Measurements from ENCODE around the gene CTDSPL.

DNA sequence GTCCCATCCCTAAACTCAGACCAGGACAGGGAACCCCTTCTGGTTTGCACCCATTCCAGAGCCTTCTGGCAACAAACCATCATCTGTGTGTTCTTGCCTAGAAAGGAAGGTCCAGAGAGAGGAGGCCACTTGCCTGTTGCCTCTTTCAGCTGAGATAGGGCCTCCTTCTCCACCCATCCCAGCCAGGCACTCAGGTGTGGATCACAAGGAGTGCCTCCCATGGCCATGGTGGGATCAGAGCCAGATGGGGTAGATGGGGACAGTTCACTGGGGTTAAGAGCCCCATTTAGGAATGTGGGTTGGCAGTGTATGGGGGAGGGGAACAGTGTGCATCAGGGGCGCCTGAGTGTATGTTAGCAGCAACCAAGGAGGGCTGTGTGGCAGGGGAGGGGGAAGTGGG is 8.9 kb upstream of the CTDSPL start:
- no peak for TF ChIP-seq USF2 (IDR thresholded peaks at IDR 0.05; ENCODE audit: borderline replicate concordance, low read depth, low read length)
- no peak for TF ChIP-seq CTCF (IDR thresholded peaks at IDR 0.05)
- TF ChIP-seq CHD2 (IDR thresholded peaks at IDR 0.05; ENCODE audit: low read length, partially characterized antibody) = no peak
- no peak for TF ChIP-seq GABPA (IDR thresholded peaks at IDR 0.05; ENCODE audit: low read depth)
- TF ChIP-seq SIN3A (IDR thresholded peaks at IDR 0.05; ENCODE audit: borderline replicate concordance, low read depth, low read length) = no peak
- TF ChIP-seq TAF1 (IDR thresholded peaks at IDR 0.05; ENCODE audit: borderline replicate concordance, low read depth, low read length) = no peak
- no peak for TF ChIP-seq POLR2AphosphoS5 (IDR thresholded peaks at IDR 0.05; ENCODE audit: low read depth, low read length)
- TF ChIP-seq, protein P1, sequence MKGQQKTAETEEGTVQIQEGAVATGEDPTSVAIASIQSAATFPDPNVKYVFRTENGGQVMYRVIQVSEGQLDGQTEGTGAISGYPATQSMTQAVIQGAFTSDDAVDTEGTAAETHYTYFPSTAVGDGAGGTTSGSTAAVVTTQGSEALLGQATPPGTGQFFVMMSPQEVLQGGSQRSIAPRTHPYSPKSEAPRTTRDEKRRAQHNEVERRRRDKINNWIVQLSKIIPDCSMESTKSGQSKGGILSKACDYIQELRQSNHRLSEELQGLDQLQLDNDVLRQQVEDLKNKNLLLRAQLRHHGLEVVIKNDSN (IDR thresholded peaks at IDR 0.05; ENCODE audit: borderline replicate concordance, low read depth) = no peak

Data from SK-N-SH (cell line).